ENCODE measurements around the gene HPSE2. TPM values are rescaled to one million over a fixed set of nuclear protein-coding genes. Genes with fewer than 3 reads are reported as not detected.

Gene HPSE2
- total RNA-seq, 1 donor from 2014 or later, result not detected

DNA sequence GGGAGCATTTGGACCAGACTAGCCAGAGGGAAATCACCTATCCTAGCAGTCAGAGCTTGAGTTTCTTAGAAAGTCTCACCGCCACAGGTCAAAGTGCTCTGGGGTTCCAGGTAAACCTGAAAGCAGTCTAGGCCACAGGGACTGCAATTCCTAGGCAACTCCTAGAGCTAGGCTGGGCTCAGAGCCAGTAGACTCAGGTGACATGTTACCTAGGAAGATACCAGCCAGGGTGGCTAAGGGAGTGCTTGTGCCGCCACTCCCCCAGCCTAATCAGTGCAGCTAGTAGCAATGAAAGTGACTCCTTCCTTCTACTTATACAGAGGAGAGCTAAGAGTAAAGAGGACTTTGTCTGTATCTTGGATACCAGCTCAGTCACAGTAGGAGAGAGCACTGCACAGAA, 440.2 kb downstream of the HPSE2 start:
- Histone ChIP-seq H3K36me3 (no peaks in the 10 kb centered on the region), H3K9me3 (no peaks in the 10 kb centered on the region), H3K27ac (no peak overlapping the region), H3K4me3 (no peak overlapping the region), H3K27me3 (no peaks in the 10 kb centered on the region), H3K4me1 (no peaks in the 10 kb centered on the region)
- TF ChIP-seq, protein P1, sequence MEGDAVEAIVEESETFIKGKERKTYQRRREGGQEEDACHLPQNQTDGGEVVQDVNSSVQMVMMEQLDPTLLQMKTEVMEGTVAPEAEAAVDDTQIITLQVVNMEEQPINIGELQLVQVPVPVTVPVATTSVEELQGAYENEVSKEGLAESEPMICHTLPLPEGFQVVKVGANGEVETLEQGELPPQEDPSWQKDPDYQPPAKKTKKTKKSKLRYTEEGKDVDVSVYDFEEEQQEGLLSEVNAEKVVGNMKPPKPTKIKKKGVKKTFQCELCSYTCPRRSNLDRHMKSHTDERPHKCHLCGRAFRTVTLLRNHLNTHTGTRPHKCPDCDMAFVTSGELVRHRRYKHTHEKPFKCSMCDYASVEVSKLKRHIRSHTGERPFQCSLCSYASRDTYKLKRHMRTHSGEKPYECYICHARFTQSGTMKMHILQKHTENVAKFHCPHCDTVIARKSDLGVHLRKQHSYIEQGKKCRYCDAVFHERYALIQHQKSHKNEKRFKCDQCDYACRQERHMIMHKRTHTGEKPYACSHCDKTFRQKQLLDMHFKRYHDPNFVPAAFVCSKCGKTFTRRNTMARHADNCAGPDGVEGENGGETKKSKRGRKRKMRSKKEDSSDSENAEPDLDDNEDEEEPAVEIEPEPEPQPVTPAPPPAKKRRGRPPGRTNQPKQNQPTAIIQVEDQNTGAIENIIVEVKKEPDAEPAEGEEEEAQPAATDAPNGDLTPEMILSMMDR (IDR thresholded peaks at IDR 0.05), result no peak
- DNase-seq (ENCODE audit: low spot score in 2 of 2), result no peak
- intact Hi-C loops (cut with DNase I), result no loop called here

DNA sequence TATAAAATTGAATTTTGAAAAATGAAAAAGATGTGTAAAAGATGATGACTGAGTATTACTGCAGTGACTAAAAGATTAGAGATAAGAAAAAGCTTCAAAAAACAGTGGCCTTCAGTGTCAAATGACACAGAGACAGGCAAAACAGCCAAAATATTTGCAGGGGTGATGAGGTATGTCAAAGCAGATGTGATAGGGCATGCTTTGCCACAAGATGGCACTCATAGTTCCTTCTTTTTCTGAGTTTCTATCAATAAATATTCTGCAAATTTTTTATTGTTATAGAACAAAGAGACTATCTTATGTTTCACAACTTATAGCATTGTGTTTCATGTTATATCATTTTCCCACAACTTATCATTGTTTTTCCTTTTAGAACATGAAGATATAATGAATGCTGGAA, 444.8 kb downstream of the HPSE2 start:
- DNase-seq (ENCODE audit: low spot score in 2 of 2), result no peak
- H3K4me1 ChIP-seq, result no peaks in the 10 kb centered on the region
- H3K36me3 ChIP-seq, result no peaks in the 10 kb centered on the region
- TF ChIP-seq, protein P1 (IDR thresholded peaks at IDR 0.05), result peak in 2 of 3 experiments; percentile 23 to 39
- no peak overlapping the region for H3K27ac ChIP-seq
- intact Hi-C loops (cut with DNase I), result loop anchor here (5.0 kb wide), 2 partner anchors 381 to 456 kb away; no protein-coding TSS in a partner anchor
- no peaks in the 10 kb centered on the region for H3K9me3 ChIP-seq
- no peaks in the 10 kb centered on the region for H3K27me3 ChIP-seq
- H3K4me3 ChIP-seq, result no peak overlapping the region

DNA sequence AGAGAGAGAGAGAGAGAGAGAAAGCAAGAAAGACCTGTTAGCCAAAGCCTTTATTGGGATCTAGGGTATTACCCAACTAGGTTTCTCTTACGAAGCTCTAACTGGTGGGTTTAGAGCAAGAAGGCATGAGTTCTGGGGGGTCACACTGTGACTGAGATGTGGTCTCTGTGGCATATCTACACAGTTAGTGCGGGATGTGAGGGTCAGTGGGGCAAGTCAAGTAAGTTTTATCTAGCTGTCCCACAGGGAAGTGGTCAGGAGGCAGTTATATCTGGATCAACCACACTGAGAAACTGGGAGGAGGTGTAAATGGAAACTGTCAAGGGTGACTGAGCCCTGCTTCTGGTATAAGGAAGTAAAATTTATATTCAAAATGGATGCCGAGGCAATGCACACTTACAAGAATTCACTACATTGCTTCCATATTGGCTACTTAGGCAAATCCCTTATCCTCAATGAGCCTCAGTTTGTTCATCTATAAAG, 457.3 kb downstream of the HPSE2 start:
- Histone ChIP-seq H3K4me1 (no peaks in the 10 kb centered on the region), H3K36me3 (no peaks in the 10 kb centered on the region), H3K4me3 (no peak overlapping the region), H3K27ac (no peak overlapping the region), H3K27me3 (no peaks in the 10 kb centered on the region), H3K9me3 (no peaks in the 10 kb centered on the region)
- intact Hi-C loops (cut with DNase I), result no loop called here
- no peak for DNase-seq (ENCODE audit: low spot score in 2 of 2)
- TF ChIP-seq, protein P1 (IDR thresholded peaks at IDR 0.05), result no peak

DNA sequence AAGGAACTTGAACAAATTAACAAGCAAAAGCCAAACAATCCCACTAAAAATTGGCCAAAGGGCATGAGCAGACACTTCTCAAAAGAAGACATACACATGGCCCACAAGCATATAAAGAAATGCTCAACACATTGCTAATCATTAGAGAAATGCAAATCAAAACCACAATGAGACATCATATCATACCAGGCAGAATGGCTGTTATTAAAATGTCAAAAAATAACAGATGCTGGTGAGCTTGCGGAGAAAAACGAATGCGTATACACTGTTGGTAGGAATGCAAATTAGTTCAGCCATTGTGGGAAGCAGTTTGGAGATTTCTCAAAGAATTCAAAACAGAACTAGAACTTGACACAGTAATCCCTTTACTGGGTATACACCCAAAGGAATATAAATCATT, 477.2 kb downstream of the HPSE2 start:
- intact Hi-C loops (cut with DNase I), result no loop called here
- no peak for DNase-seq (ENCODE audit: low spot score in 2 of 2)
- H3K27me3 ChIP-seq, result no peaks in the 10 kb centered on the region
- H3K36me3 ChIP-seq, result no peaks in the 10 kb centered on the region
- H3K4me1 ChIP-seq, result no peaks in the 10 kb centered on the region
- peaks cover 0 to under 1% of the 10 kb centered on the region in 2 donors for H3K9me3 ChIP-seq
- TF ChIP-seq, protein P1 (IDR thresholded peaks at IDR 0.05), result no peak
- H3K4me3 ChIP-seq, result no peak overlapping the region
- no peak overlapping the region for H3K27ac ChIP-seq

DNA sequence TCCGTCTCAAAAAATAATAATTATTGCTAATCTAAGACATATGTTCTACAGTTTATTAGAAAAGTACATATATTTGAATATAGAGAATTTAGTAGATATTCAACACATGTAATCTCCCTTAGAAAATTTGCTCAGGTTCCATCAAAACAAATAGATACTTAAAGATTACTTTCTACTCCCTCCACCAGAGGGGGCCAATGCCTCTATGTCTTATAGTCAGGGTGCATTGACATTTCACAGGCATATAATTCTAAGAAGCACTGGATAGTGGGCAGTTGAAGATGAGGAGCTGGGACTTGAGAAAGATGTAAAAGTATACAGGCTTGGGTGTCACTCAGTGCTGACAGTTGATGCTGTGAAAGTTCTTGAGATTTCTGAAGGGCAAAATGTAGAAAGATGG, 487.4 kb downstream of the HPSE2 start:
- peaks cover 0 to 5% of the 10 kb centered on the region in 2 donors for H3K9me3 ChIP-seq
- intact Hi-C loops (cut with DNase I), result no loop called here
- no peaks in the 10 kb centered on the region for H3K36me3 ChIP-seq
- DNase-seq (ENCODE audit: low spot score in 2 of 2), result no peak
- H3K27me3 ChIP-seq, result no peaks in the 10 kb centered on the region
- no peak overlapping the region for H3K4me3 ChIP-seq
- H3K4me1 ChIP-seq, result no peaks in the 10 kb centered on the region
- H3K27ac ChIP-seq, result no peak overlapping the region
- TF ChIP-seq, protein P1 (IDR thresholded peaks at IDR 0.05), result peak in 1 of 3 experiments; percentile 26

DNA sequence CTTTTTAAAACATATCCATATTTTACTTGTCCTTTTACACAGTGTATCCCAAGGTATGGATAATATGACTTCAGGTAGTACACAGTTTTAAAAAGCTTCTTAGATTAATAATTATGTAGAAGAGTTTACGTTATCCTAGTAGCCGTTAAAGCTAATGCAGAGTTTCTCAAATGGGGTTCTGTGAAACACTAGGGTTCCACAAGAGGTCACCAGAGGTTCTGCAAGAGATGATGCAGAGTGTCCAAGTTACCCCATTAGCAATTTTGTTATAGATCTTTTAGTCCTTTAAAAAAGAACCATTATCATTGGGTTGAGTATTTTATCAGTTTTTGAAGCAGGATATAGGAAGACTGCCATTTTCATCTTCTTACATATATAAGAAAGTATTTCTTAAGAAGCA, 490.0 kb downstream of the HPSE2 start:
- H3K4me3 ChIP-seq, result no peak overlapping the region
- no peaks in the 10 kb centered on the region for H3K9me3 ChIP-seq
- H3K4me1 ChIP-seq, result no peaks in the 10 kb centered on the region
- no peaks in the 10 kb centered on the region for H3K27me3 ChIP-seq
- TF ChIP-seq, protein P1 (IDR thresholded peaks at IDR 0.05), result no peak
- no peaks in the 10 kb centered on the region for H3K36me3 ChIP-seq
- no peak overlapping the region for H3K27ac ChIP-seq
- intact Hi-C loops (cut with DNase I), result no loop called here
- DNase-seq (ENCODE audit: low spot score in 2 of 2), result no peak
